ENCODE results near the gene TTC3.
"Not testable (repeated sequence)": the region's sequence is repeated elsewhere in the genome, so short reads cannot be mapped to it uniquely, and the experiment has no call there.

The TTC3 gene

GRCh38 chr21:37095821-37096220, 22.8 kb downstream of the TTC3 start:
- H3K27ac ChIP-seq: no peak overlapping the region
- TF ChIP-seq, protein P1, sequence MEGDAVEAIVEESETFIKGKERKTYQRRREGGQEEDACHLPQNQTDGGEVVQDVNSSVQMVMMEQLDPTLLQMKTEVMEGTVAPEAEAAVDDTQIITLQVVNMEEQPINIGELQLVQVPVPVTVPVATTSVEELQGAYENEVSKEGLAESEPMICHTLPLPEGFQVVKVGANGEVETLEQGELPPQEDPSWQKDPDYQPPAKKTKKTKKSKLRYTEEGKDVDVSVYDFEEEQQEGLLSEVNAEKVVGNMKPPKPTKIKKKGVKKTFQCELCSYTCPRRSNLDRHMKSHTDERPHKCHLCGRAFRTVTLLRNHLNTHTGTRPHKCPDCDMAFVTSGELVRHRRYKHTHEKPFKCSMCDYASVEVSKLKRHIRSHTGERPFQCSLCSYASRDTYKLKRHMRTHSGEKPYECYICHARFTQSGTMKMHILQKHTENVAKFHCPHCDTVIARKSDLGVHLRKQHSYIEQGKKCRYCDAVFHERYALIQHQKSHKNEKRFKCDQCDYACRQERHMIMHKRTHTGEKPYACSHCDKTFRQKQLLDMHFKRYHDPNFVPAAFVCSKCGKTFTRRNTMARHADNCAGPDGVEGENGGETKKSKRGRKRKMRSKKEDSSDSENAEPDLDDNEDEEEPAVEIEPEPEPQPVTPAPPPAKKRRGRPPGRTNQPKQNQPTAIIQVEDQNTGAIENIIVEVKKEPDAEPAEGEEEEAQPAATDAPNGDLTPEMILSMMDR (conservative IDR thresholded peaks at IDR 0.05): no peak

- no peak overlapping the region for H3K27ac ChIP-seq
- TF ChIP-seq, protein P1 (conservative IDR thresholded peaks at IDR 0.05): no peak
Measured at GRCh38 chr21:37098751-37099150, 25.7 kb downstream of the TTC3 start.

DNA sequence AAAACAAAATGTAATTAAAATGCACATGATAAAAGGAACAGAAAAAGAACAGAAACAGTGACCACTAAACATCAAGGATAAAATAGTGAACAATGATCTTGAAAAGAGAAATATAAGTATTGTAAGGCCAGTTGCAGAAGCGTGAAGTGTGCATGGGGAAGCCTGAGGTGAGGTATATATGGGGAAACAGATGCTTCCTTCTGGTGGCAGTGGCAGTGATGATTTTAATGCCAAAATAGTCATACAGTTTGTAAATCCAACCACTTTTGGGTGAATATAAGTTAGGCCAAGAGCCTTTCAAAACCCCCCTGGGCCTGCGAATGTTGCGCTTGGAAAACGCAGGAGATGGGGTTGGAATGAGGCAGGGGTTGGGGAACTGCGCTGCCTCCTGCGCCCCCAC, 27.3 kb downstream of the TTC3 start:
- no peak overlapping the region for H3K27ac ChIP-seq
- TF ChIP-seq, protein P1 (conservative IDR thresholded peaks at IDR 0.05): no peak

GRCh38 chr21:37101384-37101783, 28.3 kb downstream of the TTC3 start:
- TF ChIP-seq, protein P1 (conservative IDR thresholded peaks at IDR 0.05): no peak
- no peak overlapping the region for H3K27ac ChIP-seq

GRCh38 chr21:37102746-37103145, 29.7 kb downstream of the TTC3 start:
- H3K27ac ChIP-seq: not testable (repeated sequence)

DNA sequence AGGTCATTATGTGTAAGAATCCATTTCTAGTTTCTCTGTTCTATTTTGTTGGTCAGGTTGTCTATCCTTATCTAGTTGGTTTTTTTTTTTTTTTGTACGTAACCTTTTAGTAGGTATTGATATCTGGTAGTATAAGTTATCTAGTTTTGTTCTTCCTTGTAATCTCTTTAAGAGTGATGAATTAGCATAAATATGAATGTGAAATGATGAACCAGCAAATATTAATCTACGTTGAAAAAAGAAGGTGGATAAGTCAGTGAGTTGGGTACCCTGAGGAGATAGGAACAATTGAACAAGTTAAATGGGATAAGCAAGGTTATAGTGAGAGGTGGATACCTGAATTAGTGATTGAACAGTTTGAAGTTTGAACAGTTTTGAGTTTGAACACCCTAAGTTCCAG, 33.9 kb downstream of the TTC3 start:
- no peak overlapping the region for H3K27ac ChIP-seq
- TF ChIP-seq, protein P1 (conservative IDR thresholded peaks at IDR 0.05): no peak

DNA sequence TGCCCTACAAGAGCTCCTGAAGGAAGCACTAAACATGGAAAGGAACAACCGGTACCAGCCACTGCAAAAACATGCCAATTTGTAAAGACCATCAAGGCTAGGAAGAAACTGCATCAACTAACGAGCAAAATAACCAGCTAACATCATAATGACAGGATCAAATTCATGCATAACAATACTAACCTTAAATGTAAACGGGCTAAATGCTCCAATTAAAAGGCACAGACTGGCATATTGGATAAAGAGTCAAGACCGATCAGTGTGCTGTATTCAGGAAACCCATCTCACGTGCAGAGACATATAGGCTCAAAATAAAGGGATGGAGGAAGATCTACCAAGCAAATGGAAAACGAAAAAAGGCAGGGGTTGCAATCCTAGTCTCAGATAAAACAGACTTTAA, 38.0 kb downstream of the TTC3 start:
- not testable (repeated sequence) for H3K27ac ChIP-seq

DNA sequence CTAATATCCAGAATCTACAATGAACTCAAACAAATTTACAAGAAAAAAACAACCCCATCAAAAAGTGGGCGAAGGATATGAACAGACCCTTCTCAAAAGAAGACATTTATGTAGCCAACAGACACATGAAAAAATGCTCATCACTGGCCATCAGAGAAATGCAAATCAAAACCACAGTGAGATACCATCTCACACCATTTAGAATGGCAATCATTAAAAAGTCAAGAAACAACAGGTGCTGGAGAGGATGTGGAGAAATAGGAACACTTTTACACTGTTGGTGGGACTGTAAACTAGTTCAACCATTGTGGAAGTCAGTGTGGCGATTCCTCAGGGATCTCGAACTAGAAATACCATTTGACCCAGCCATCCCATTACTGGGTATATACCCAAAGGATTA, 41.2 kb downstream of the TTC3 start:
- not testable (repeated sequence) for H3K27ac ChIP-seq

DNA sequence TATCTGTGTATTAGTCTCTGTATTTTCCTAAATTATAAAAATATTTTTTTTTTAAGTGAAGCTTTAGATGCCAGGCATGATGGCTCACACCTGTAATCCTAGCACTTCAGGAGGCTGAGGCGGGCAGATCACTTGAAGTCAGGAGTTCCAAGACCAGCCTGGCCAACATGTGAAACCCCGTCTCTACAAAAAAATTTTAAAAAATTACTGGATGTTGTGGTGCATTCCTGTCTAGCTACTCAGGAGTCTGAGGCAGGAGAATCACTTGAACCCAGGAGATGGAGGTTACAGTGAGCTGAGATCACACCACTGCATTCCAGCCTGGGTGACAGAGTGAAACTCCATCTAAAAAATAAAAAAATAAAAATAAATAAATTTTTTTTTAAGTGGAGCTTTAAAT, 43.4 kb downstream of the TTC3 start:
- not testable (repeated sequence) for H3K27ac ChIP-seq

GRCh38 chr21:37117204-37117603, 44.1 kb downstream of the TTC3 start:
- TF ChIP-seq, protein P1 (conservative IDR thresholded peaks at IDR 0.05): no peak
- no peak overlapping the region for H3K27ac ChIP-seq
